Hepatocyte (in vitro differentiated cells): Measurements from ENCODE around the gene BTF3. TPM values are rescaled to one million over a fixed set of nuclear protein-coding genes. Genes with fewer than 3 reads are reported as not detected.

Source experiments
- DNase-seq: peaks from one replicate; pipeline ENCODE4 v3.0.0-alpha.2; 2016; ENCODE audit warnings: low spot score
- H2AFZ ChIP-seq: fragments of 200-600 bp; sonication (generic); 2 replicates; pipeline ENCODE4 v1.6.0; 2016; ENCODE audit warnings: antibody characterized with exemption, mild to moderate bottlenecking
- H3K27ac ChIP-seq: fragments of 200-600 bp; sonication (generic); 2 replicates; pipeline ENCODE4 v1.5.1; 2016; ENCODE audit warnings: mild to moderate bottlenecking
- H3K27me3 ChIP-seq: fragments of 200-600 bp; sonication (generic); 2 replicates; pipeline ENCODE4 v1.6.1; 2016
- H3K36me3 ChIP-seq: fragments of 200-600 bp; sonication (generic); replicated peaks from 2 replicates; pipeline ENCODE4 v1.5.1; 2016; ENCODE audit warnings: low read depth; ENCODE audit not compliant: insufficient read depth
- H3K4me1 ChIP-seq: fragments of 200-600 bp; sonication (generic); 2 replicates; pipeline ENCODE4 v1.5.1; 2016; ENCODE audit warnings: mild to moderate bottlenecking, moderate library complexity; ENCODE audit not compliant: insufficient read depth
- H3K4me2 ChIP-seq: fragments of 200-600 bp; sonication (generic); 2 replicates; pipeline ENCODE4 v1.6.0; 2016
- H3K4me3 ChIP-seq: fragments of 200-600 bp; sonication (generic); 2 replicates; pipeline ENCODE4 v1.5.1; 2016; ENCODE audit warnings: mild to moderate bottlenecking
- H3K79me2 ChIP-seq: fragments of 200-600 bp; sonication (generic); 2 replicates; pipeline ENCODE4 v1.6.0; 2017; ENCODE audit warnings: mild to moderate bottlenecking
- H3K9me2 ChIP-seq: fragments of 200-600 bp; sonication (generic); replicated peaks from 2 replicates; pipeline ENCODE4 v1.6.0; 2017; ENCODE audit warnings: mild to moderate bottlenecking; ENCODE audit not compliant: insufficient read depth
- H3K9me3 ChIP-seq: fragments of 200-600 bp; sonication (generic); 2 replicates; pipeline ENCODE4 v1.5.1; 2016; ENCODE audit warnings: low read depth, mild to moderate bottlenecking
- H4K20me1 ChIP-seq: fragments of 200-600 bp; sonication (generic); 2 replicates; pipeline ENCODE4 v1.6.0; 2016; ENCODE audit warnings: mild to moderate bottlenecking; ENCODE audit not compliant: insufficient read depth, poor library complexity, severe bottlenecking
- CTCF ChIP-seq: fragments of 200-600 bp; sonication (generic); IDR thresholded peaks from 2 replicates; pipeline ENCODE4 v1.5.1; 2016; ENCODE audit warnings: antibody characterized with exemption, mild to moderate bottlenecking; ENCODE audit not compliant: poor library complexity
- EZH2 ChIP-seq: fragments of 200-600 bp; sonication (generic); IDR thresholded peaks from 2 replicates; pipeline ENCODE4 v1.6.1; 2016; ENCODE audit warnings: antibody characterized with exemption, mild to moderate bottlenecking, borderline replicate concordance
- EZH2phosphoT487 ChIP-seq: fragments of 200-600 bp; sonication (generic); IDR thresholded peaks from one replicate; pipeline ENCODE4 v1.6.1; 2018; ENCODE audit warnings: antibody characterized with exemption, mild to moderate bottlenecking, low read depth, moderate library complexity; ENCODE audit not compliant: unreplicated experiment, severe bottlenecking
- WGBS: methylation state at CpG from one replicate; pipeline ENCODE4 v1.1.6; 2016; ENCODE audit warnings: low lambda C conversion rate; ENCODE audit errors: missing lambda C conversion rate; 5-methylcytosine and 5-hydroxymethylcytosine counted together
- polyA plus RNA-seq: library from polyadenylated mRNA; unstranded; fragments of >200 nt; fragmentation: Nextera tagmentation; extraction: Ambion mirVana; gene quantifications from 2 replicates; pipeline ENCODE4 v1.2.1, GENCODE V29; 2016
- total RNA-seq: library from RNA; depleted of rRNA; stranded (reverse); fragments of >200 nt; gene quantifications from 2 replicates; pipeline ENCODE4 v1.2.3, GENCODE V29; 2014

The BTF3 gene
- total and polyA plus RNA-seq, 2 experiments from 2014 or later, result 390 to 423 TPM

DNA sequence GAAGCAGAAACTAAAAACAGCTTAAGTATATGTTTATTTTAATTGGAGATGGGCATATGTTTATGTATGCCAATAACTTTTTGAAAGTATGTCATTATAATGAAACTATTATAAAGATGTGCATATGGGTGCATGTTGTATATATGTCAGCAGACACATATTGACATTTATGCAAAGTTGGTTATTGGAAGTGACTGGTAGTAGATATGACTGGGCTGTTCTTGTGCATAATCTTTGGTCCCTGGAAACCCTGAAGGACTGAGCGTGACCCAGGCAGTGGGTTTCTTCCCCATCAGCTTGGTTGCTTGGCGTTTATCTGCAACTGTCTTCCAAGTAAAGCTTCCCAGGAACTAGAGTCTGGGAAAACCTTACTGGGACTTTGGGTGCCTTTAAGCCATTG, 41.5 kb downstream of the BTF3 start:
- Histone ChIP-seq H3K79me2 (no peaks in the 10 kb centered on the region), H2AFZ (no peak overlapping the region), H3K27me3 (no peaks in the 10 kb centered on the region), H4K20me1 (no peaks in the 10 kb centered on the region), H3K4me3 (no peak overlapping the region), H3K4me1 (peaks cover 10% of the 10 kb centered on the region), H3K27ac (no peak overlapping the region), H3K36me3 (no peaks in the 10 kb centered on the region), H3K9me3 (no peaks in the 10 kb centered on the region), H3K9me2 (no peaks in the 10 kb centered on the region), H3K4me2 (no peak overlapping the region)
- 95% methylated on average over 2 of the region's 2 CpGs for WGBS
- no peak for DNase-seq
- TF ChIP-seq EZH2 (no peak), CTCF (no peak), EZH2phosphoT487 (no peak)

DNA sequence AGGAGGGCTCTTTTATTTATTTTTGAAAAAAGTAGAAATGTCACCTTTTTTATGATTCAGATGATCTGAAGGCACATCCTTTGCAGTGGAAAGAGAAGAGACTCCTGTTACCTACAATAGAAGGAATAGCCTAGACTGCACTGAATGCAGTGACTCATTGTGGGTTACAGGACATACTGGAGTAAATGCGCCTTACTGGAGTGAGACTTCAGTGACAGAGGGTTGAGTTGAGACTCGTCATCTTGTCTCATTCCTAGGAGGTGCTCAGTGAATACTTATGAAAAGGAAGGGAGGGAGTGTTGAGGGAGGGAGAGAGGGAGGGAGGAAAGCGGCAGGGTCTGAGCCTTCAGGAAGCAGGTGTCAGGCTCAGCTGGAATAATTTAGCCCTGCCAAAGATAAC, 42.0 kb downstream of the BTF3 start:
- no peaks in the 10 kb centered on the region for H3K9me3 ChIP-seq
- no peaks in the 10 kb centered on the region for H3K36me3 ChIP-seq
- no peak overlapping the region for H3K4me2 ChIP-seq
- DNase-seq, result peak; percentile 28
- no peak overlapping the region for H3K27ac ChIP-seq
- H3K4me1 ChIP-seq, result peaks cover 14% of the 10 kb centered on the region
- H3K79me2 ChIP-seq, result no peaks in the 10 kb centered on the region
- H2AFZ ChIP-seq, result no peak overlapping the region
- 76% methylated on average over 3 of the region's 3 CpGs for WGBS
- no peaks in the 10 kb centered on the region for H4K20me1 ChIP-seq
- no peak overlapping the region for H3K4me3 ChIP-seq
- no peaks in the 10 kb centered on the region for H3K9me2 ChIP-seq
- H3K27me3 ChIP-seq, result no peaks in the 10 kb centered on the region
- no peak for TF ChIP-seq CTCF
- no peak for TF ChIP-seq EZH2phosphoT487
- no peak for TF ChIP-seq EZH2

DNA sequence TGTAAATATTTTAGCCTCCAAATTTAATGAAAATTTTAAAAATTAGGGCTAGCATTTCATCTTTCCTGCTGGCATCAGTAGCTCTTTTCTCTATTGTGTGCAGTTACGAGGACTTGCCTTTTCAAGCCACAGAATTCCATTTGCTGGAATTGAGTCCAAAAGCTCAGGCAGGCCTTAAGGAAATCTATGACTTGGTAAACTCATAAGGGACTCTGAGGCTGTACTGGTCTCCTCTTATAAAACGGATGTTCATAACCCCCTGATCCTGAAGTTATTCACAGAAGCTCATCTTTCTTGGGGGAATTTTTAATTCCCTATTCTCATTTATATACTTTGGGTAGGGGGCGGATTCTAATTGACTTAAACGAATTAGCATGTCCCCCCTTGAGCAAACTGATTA, 43.8 kb downstream of the BTF3 start:
- no peak overlapping the region for H3K4me2 ChIP-seq

GRCh38 chr5:73544429-73545402, 46.5 kb downstream of the BTF3 start:
- no peak for TF ChIP-seq EZH2
- no peak for TF ChIP-seq EZH2phosphoT487
- no peak for TF ChIP-seq CTCF
- no peaks in the 10 kb centered on the region for H3K27me3 ChIP-seq
- peak overlapping the region; percentile 81 for H3K27ac ChIP-seq
- DNase-seq, result peak; percentile 89
- H3K4me2 ChIP-seq, result no peak overlapping the region
- no peaks in the 10 kb centered on the region for H4K20me1 ChIP-seq
- no peak overlapping the region for H2AFZ ChIP-seq
- H3K4me3 ChIP-seq, result no peak overlapping the region
- no peaks in the 10 kb centered on the region for H3K79me2 ChIP-seq
- H3K4me1 ChIP-seq, result peaks cover 18% of the 10 kb centered on the region
- H3K9me2 ChIP-seq, result no peaks in the 10 kb centered on the region
- H3K9me3 ChIP-seq, result no peaks in the 10 kb centered on the region
- no peaks in the 10 kb centered on the region for H3K36me3 ChIP-seq
- 74% methylated on average over 9 of the region's 9 CpGs for WGBS

More for the DNA sequence above, 43.8 kb downstream of the BTF3 start:
- H3K9me3 ChIP-seq, result no peaks in the 10 kb centered on the region
- TF ChIP-seq EZH2phosphoT487, result no peak
- no peak for TF ChIP-seq EZH2
- no peaks in the 10 kb centered on the region for H3K79me2 ChIP-seq
- H3K27ac ChIP-seq, result peak overlapping the region; percentile 62
- WGBS, result 83% methylated on average over 4 of the region's 4 CpGs
- no peak overlapping the region for H2AFZ ChIP-seq
- no peak overlapping the region for H3K4me3 ChIP-seq
- no peak for DNase-seq
- no peaks in the 10 kb centered on the region for H3K36me3 ChIP-seq
- H3K4me1 ChIP-seq, result peaks cover 18% of the 10 kb centered on the region
- no peaks in the 10 kb centered on the region for H3K27me3 ChIP-seq
- H3K9me2 ChIP-seq, result no peaks in the 10 kb centered on the region
- H4K20me1 ChIP-seq, result no peaks in the 10 kb centered on the region
